GM12892 (cell line): Measurements from ENCODE around the gene RHOT1.

Experiments used
- POLR2A ChIP-seq: IDR thresholded peaks from 2 replicates; pipeline ENCODE4 v1.6.1; 2011; ENCODE audit warnings: low read depth, low read length, control low read depth
- POLR2AphosphoS5 ChIP-seq: IDR thresholded peaks from 2 replicates; pipeline ENCODE4 v1.6.1; 2011; ENCODE audit warnings: low read depth, low read length, control low read depth

DNA sequence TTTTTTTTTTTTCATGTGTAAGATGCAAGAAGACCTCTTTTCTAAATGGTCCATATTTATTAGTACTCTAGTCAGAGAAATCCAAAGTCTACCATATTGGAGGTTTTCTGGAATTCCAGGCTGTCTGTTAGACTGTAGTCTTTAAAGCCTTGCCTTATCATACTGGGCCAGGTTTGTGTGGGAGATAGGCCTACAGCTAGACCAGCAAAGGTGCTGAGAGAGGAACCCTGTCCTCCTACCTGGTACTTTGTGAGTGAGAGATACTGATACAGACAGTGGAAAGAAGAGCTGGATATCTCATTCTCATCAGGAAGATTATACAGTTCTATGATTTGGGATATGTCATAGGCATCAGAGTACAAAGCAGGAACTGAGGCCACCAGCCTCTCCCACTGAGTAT lies 8.1 kb downstream of the RHOT1 start:
- TF ChIP-seq POLR2A (no peak), POLR2AphosphoS5 (no peak)
